ENCODE data around the gene TFAP2C.

Gene TFAP2C

DNA sequence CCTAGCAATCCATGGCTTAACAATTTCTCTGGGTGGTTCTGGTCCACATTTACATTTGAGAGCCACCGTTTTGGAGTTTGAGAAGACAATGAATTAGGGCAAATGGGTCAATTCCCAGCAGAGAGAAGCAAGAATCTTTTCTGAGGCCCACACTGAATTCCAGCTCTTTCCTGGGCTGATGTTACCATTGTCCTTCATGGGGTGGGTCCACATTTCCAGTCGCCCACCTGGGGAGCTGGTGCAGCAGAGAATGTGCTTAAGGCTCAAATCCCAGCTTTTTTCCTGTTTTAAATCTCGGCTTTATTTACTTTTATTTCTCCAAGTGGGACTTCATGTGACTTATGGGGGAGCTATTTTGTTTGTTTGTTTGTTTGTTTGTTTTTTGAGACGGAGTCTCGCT, 44.2 kb upstream of the TFAP2C start:
- TF ChIP-seq FOXP2 (optimal IDR thresholded peaks at IDR 0.05; ENCODE audit: borderline replicate concordance, extremely low read depth, extremely low read length, insufficient read depth), result no peak
- TF ChIP-seq TAF1 (IDR thresholded peaks at IDR 0.05; ENCODE audit: borderline replicate concordance, insufficient read depth, low read length), result no peak
- no peak for TF ChIP-seq POLR2AphosphoS5 (IDR thresholded peaks at IDR 0.05; ENCODE audit: low read depth, low read length)
- TF ChIP-seq, protein P1, sequence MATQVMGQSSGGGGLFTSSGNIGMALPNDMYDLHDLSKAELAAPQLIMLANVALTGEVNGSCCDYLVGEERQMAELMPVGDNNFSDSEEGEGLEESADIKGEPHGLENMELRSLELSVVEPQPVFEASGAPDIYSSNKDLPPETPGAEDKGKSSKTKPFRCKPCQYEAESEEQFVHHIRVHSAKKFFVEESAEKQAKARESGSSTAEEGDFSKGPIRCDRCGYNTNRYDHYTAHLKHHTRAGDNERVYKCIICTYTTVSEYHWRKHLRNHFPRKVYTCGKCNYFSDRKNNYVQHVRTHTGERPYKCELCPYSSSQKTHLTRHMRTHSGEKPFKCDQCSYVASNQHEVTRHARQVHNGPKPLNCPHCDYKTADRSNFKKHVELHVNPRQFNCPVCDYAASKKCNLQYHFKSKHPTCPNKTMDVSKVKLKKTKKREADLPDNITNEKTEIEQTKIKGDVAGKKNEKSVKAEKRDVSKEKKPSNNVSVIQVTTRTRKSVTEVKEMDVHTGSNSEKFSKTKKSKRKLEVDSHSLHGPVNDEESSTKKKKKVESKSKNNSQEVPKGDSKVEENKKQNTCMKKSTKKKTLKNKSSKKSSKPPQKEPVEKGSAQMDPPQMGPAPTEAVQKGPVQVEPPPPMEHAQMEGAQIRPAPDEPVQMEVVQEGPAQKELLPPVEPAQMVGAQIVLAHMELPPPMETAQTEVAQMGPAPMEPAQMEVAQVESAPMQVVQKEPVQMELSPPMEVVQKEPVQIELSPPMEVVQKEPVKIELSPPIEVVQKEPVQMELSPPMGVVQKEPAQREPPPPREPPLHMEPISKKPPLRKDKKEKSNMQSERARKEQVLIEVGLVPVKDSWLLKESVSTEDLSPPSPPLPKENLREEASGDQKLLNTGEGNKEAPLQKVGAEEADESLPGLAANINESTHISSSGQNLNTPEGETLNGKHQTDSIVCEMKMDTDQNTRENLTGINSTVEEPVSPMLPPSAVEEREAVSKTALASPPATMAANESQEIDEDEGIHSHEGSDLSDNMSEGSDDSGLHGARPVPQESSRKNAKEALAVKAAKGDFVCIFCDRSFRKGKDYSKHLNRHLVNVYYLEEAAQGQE (IDR thresholded peaks at IDR 0.05; ENCODE audit: insufficient read depth in 1 of 2, low read depth in 2 of 2, low read length in 2 of 2), result no peak
- no peak for TF ChIP-seq SIN3A (IDR thresholded peaks at IDR 0.05; ENCODE audit: borderline replicate concordance, insufficient read depth, low read length)

DNA sequence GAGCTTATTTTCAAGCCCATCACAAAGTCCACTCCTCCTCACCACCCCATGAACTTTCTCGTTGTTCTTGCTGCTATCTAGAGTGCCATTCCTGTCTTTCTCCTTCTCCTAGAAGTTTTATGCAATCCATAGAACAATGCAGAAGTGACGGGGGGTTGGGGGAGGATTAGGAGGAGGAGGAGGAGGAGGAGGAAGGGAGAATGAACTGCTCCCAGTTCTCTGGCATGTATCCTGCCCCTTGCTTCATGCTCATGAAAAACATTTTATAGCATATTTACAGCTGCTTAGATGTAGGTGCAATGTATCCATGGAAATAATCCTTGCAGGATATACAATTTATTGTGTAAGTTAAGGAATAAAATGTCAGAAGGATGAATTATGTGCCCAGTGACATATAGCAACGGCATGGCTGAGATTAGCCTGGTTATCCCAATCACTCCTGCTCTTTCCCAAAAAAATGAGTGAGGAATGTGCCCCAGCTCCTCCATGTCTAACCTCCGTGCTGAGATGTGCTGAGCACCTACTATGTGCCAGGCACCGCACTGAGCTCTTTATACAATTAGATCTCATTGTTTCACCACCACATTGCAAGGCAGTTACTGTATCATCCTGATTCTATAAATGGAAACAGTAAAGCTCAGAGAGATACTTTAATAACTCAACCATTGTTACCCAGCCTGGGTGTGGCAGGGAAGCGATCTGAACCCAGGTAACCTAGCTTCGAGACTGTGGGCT, 41.6 kb upstream of the TFAP2C start:
- TF ChIP-seq FOXP2 (optimal IDR thresholded peaks at IDR 0.05; ENCODE audit: borderline replicate concordance, extremely low read depth, extremely low read length, insufficient read depth) (no peak), POLR2AphosphoS5 (IDR thresholded peaks at IDR 0.05; ENCODE audit: low read depth, low read length) (no peak), TAF1 (IDR thresholded peaks at IDR 0.05; ENCODE audit: borderline replicate concordance, insufficient read depth, low read length) (no peak), SIN3A (IDR thresholded peaks at IDR 0.05; ENCODE audit: borderline replicate concordance, insufficient read depth, low read length) (no peak)
- TF ChIP-seq, protein P1 (IDR thresholded peaks at IDR 0.05; ENCODE audit: insufficient read depth in 1 of 2, low read depth in 2 of 2, low read length in 2 of 2), result no peak

DNA sequence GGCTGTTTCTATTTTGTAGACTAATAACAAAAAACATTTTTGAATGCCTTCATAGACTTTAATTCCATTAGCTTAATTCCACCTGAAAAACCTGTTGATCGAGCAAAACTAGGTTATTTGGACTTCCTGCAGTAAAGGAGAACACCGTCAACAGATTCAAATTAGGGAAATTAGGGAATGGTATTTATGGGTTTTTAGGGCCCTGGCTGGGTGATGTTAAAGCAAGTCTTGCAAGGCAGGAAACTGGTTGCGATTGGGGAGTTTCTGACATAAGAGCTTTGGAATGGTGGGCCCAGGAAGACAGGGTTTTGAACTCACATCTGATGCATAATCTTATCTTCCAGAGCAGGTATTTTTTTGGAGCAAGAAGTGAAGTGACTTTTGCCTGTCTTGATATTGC, 40.1 kb upstream of the TFAP2C start:
- TF ChIP-seq POLR2AphosphoS5 (IDR thresholded peaks at IDR 0.05; ENCODE audit: low read depth, low read length), result no peak
- no peak for TF ChIP-seq TAF1 (IDR thresholded peaks at IDR 0.05; ENCODE audit: borderline replicate concordance, insufficient read depth, low read length)
- TF ChIP-seq, protein P1 (IDR thresholded peaks at IDR 0.05; ENCODE audit: insufficient read depth in 1 of 2, low read depth in 2 of 2, low read length in 2 of 2), result no peak
- TF ChIP-seq FOXP2 (optimal IDR thresholded peaks at IDR 0.05; ENCODE audit: borderline replicate concordance, extremely low read depth, extremely low read length, insufficient read depth), result no peak
- no peak for TF ChIP-seq SIN3A (IDR thresholded peaks at IDR 0.05; ENCODE audit: borderline replicate concordance, insufficient read depth, low read length)

DNA sequence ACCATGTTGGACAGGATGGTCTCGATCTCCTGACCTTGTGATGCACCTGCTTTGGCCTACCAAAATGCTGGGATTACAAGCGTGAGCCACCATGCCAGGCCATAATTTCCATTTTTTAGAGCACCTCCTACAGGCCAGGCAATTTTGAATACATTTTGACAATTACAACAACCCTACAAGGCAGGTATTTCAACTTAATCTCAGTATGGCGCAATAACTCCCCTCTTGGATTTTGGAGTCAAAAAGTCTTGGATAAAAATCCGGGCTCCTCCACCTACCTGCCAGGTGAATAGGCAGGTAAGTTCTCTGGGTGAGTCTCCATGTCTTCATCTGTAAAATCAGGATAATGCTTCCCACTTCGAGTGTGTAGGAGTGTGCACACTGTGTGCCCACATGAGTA, 39.5 kb upstream of the TFAP2C start:
- TF ChIP-seq, protein P1 (IDR thresholded peaks at IDR 0.05; ENCODE audit: insufficient read depth in 1 of 2, low read depth in 2 of 2, low read length in 2 of 2), result no peak
- TF ChIP-seq POLR2AphosphoS5 (IDR thresholded peaks at IDR 0.05; ENCODE audit: low read depth, low read length) (no peak), TAF1 (IDR thresholded peaks at IDR 0.05; ENCODE audit: borderline replicate concordance, insufficient read depth, low read length) (no peak), SIN3A (IDR thresholded peaks at IDR 0.05; ENCODE audit: borderline replicate concordance, insufficient read depth, low read length) (no peak), FOXP2 (optimal IDR thresholded peaks at IDR 0.05; ENCODE audit: borderline replicate concordance, extremely low read depth, extremely low read length, insufficient read depth) (no peak)

Measured in PFSK-1 (cell line).